Measurements from ENCODE around the gene KANSL1L. TPM values are rescaled to one million over a fixed set of nuclear protein-coding genes. Genes with fewer than 3 reads are reported as not detected.
A peak's percentile ranks its signal among the peaks of the same experiment; 100 is the strongest.

The KANSL1L gene
- total RNA-seq, 1 donor from 2014 or later: 88.2 TPM

- Histone ChIP-seq H3K27ac (ENCODE audit: low read depth, low read length) (no peak overlapping the region), H3K4me1 (ENCODE audit: control insufficient read depth in 3 of 3, insufficient read depth in 3 of 3, low read length in 3 of 3) (peaks cover 7 to 21% (median 10%) of the 10 kb centered on the region in 3 donors), H3K27me3 (ENCODE audit: control insufficient read depth in 3 of 3, insufficient read depth in 3 of 3, low read length in 3 of 3) (no peaks in the 10 kb centered on the region), H3K4me3 (ENCODE audit: low read length in 3 of 3) (peak overlapping the region in 1 of 3 donors; percentile 9), H3K9me3 (ENCODE audit: control insufficient read depth in 3 of 3, low read length in 3 of 3) (no peaks in the 10 kb centered on the region), H3K36me3 (ENCODE audit: control insufficient read depth in 3 of 3, insufficient read depth in 3 of 3, low read length in 3 of 3) (no peaks in the 10 kb centered on the region), H3K9ac (ENCODE audit: low read depth in 1 of 3, low read length in 3 of 3) (no peak overlapping the region)
These were observed 8.6 kb downstream of the KANSL1L start for GRCh38 chr2:210162466-210163124.

DNA sequence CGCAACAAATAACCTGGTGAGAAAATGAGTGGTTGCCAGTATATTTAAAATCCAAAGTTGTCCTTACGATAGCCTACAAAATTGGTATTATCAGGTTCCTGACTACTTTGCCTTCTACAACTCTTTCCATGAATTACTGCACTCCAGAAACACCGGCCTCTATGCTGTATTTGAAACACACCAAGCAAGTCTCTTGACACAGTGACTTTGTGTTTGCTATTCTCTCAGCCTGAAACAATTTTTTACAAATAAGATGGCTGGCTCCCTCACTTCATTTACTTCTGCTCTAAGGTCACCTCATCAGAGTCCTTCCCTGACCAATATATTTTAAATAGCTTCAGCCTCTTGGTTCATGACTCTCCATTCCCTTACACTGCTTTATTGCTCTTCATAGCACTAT lies 12.2 kb downstream of the KANSL1L start:
- Histone ChIP-seq H3K36me3 (ENCODE audit: control insufficient read depth in 3 of 3, insufficient read depth in 3 of 3, low read length in 3 of 3) (no peaks in the 10 kb centered on the region), H3K9me3 (ENCODE audit: control insufficient read depth in 3 of 3, low read length in 3 of 3) (no peaks in the 10 kb centered on the region), H3K4me1 (ENCODE audit: control insufficient read depth in 3 of 3, insufficient read depth in 3 of 3, low read length in 3 of 3) (peaks cover 6 to 8% (median 7%) of the 10 kb centered on the region in 3 donors), H3K27ac (ENCODE audit: low read depth, low read length) (no peak overlapping the region), H3K4me3 (ENCODE audit: low read length in 3 of 3) (no peak overlapping the region), H3K27me3 (ENCODE audit: control insufficient read depth in 3 of 3, insufficient read depth in 3 of 3, low read length in 3 of 3) (no peaks in the 10 kb centered on the region), H3K9ac (ENCODE audit: low read depth in 1 of 3, low read length in 3 of 3) (no peak overlapping the region)

- no peak overlapping the region for H3K9ac ChIP-seq (ENCODE audit: low read depth in 1 of 3, low read length in 3 of 3)
- no peak overlapping the region for H3K4me3 ChIP-seq (ENCODE audit: low read length in 3 of 3)
- no peak overlapping the region for H3K27ac ChIP-seq (ENCODE audit: low read depth, low read length)
- peaks cover 6 to 8% (median 7%) of the 10 kb centered on the region in 3 donors for H3K4me1 ChIP-seq (ENCODE audit: control insufficient read depth in 3 of 3, insufficient read depth in 3 of 3, low read length in 3 of 3)
- H3K27me3 ChIP-seq (ENCODE audit: control insufficient read depth in 3 of 3, insufficient read depth in 3 of 3, low read length in 3 of 3): no peaks in the 10 kb centered on the region
- no peaks in the 10 kb centered on the region for H3K9me3 ChIP-seq (ENCODE audit: control insufficient read depth in 3 of 3, low read length in 3 of 3)
- peaks cover 0 to 7% (median 6%) of the 10 kb centered on the region in 3 donors for H3K36me3 ChIP-seq (ENCODE audit: control insufficient read depth in 3 of 3, insufficient read depth in 3 of 3, low read length in 3 of 3)
These were observed 13.0 kb downstream of the KANSL1L start for GRCh38 chr2:210158236-210158635.

GRCh38 chr2:210157526-210157925 lies 13.7 kb downstream of the KANSL1L start:
- Histone ChIP-seq H3K4me1 (ENCODE audit: control insufficient read depth in 3 of 3, insufficient read depth in 3 of 3, low read length in 3 of 3) (peaks cover 2 to 4% (median 2%) of the 10 kb centered on the region in 3 donors), H3K9me3 (ENCODE audit: control insufficient read depth in 3 of 3, low read length in 3 of 3) (no peaks in the 10 kb centered on the region), H3K27ac (ENCODE audit: low read depth, low read length) (no peak overlapping the region), H3K9ac (ENCODE audit: low read depth in 1 of 3, low read length in 3 of 3) (no peak overlapping the region), H3K4me3 (ENCODE audit: low read length in 3 of 3) (no peak overlapping the region), H3K36me3 (ENCODE audit: control insufficient read depth in 3 of 3, insufficient read depth in 3 of 3, low read length in 3 of 3) (peaks cover 0 to 8% (median 6%) of the 10 kb centered on the region in 3 donors), H3K27me3 (ENCODE audit: control insufficient read depth in 3 of 3, insufficient read depth in 3 of 3, low read length in 3 of 3) (no peaks in the 10 kb centered on the region)

- H3K27ac ChIP-seq (ENCODE audit: low read depth, low read length): no peak overlapping the region
- H3K9ac ChIP-seq (ENCODE audit: low read depth in 1 of 3, low read length in 3 of 3): no peak overlapping the region
- peaks cover 9 to 15% (median 14%) of the 10 kb centered on the region in 3 donors for H3K36me3 ChIP-seq (ENCODE audit: control insufficient read depth in 3 of 3, insufficient read depth in 3 of 3, low read length in 3 of 3)
- no peaks in the 10 kb centered on the region for H3K9me3 ChIP-seq (ENCODE audit: control insufficient read depth in 3 of 3, low read length in 3 of 3)
- H3K27me3 ChIP-seq (ENCODE audit: control insufficient read depth in 3 of 3, insufficient read depth in 3 of 3, low read length in 3 of 3): no peaks in the 10 kb centered on the region
- no peak overlapping the region for H3K4me3 ChIP-seq (ENCODE audit: low read length in 3 of 3)
- no peaks in the 10 kb centered on the region for H3K4me1 ChIP-seq (ENCODE audit: control insufficient read depth in 3 of 3, insufficient read depth in 3 of 3, low read length in 3 of 3)
These were observed 23.6 kb downstream of the KANSL1L start for GRCh38 chr2:210147614-210148013.

DNA sequence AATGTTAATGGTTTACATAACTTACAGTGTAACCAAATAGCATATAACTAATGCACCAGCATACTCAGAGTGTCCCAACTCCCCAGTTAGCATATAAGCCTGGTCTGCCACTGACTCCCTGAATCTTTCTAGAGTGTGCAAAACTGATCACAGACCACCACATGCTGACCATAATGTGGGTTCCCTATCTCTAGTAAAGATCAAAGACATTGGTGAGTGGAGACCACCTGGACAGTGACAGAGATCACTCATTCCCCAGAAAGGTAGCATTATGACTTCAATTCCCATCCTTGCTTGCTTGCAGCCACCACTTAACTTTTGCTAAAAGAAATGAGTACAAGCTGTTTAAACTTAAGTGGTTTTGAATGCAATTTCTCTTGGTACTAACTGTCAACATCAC lies 39.0 kb downstream of the KANSL1L start:
- no peaks in the 10 kb centered on the region for H3K4me1 ChIP-seq (ENCODE audit: control insufficient read depth in 3 of 3, insufficient read depth in 3 of 3, low read length in 3 of 3)
- H3K27me3 ChIP-seq (ENCODE audit: control insufficient read depth in 3 of 3, insufficient read depth in 3 of 3, low read length in 3 of 3): no peaks in the 10 kb centered on the region
- no peak overlapping the region for H3K4me3 ChIP-seq (ENCODE audit: low read length in 3 of 3)
- no peak overlapping the region for H3K9ac ChIP-seq (ENCODE audit: low read depth in 1 of 3, low read length in 3 of 3)
- H3K36me3 ChIP-seq (ENCODE audit: control insufficient read depth in 3 of 3, insufficient read depth in 3 of 3, low read length in 3 of 3): peaks cover 0 to 5% (median 2%) of the 10 kb centered on the region in 3 donors
- H3K9me3 ChIP-seq (ENCODE audit: control insufficient read depth in 3 of 3, low read length in 3 of 3): no peaks in the 10 kb centered on the region
- H3K27ac ChIP-seq (ENCODE audit: low read depth, low read length): no peak overlapping the region

GRCh38 chr2:210128961-210129360 lies 42.2 kb downstream of the KANSL1L start:
- H3K27me3 ChIP-seq (ENCODE audit: control insufficient read depth in 3 of 3, insufficient read depth in 3 of 3, low read length in 3 of 3): no peaks in the 10 kb centered on the region
- H3K4me1 ChIP-seq (ENCODE audit: control insufficient read depth in 3 of 3, insufficient read depth in 3 of 3, low read length in 3 of 3): no peaks in the 10 kb centered on the region
- no peak overlapping the region for H3K9ac ChIP-seq (ENCODE audit: low read depth in 1 of 3, low read length in 3 of 3)
- H3K36me3 ChIP-seq (ENCODE audit: control insufficient read depth in 3 of 3, insufficient read depth in 3 of 3, low read length in 3 of 3): peaks cover 4 to 6% (median 5%) of the 10 kb centered on the region in 3 donors
- H3K4me3 ChIP-seq (ENCODE audit: low read length in 3 of 3): no peak overlapping the region
- H3K27ac ChIP-seq (ENCODE audit: low read depth, low read length): no peak overlapping the region
- H3K9me3 ChIP-seq (ENCODE audit: control insufficient read depth in 3 of 3, low read length in 3 of 3): peaks cover 0 to 2% (median 0%) of the 10 kb centered on the region in 3 donors

DNA sequence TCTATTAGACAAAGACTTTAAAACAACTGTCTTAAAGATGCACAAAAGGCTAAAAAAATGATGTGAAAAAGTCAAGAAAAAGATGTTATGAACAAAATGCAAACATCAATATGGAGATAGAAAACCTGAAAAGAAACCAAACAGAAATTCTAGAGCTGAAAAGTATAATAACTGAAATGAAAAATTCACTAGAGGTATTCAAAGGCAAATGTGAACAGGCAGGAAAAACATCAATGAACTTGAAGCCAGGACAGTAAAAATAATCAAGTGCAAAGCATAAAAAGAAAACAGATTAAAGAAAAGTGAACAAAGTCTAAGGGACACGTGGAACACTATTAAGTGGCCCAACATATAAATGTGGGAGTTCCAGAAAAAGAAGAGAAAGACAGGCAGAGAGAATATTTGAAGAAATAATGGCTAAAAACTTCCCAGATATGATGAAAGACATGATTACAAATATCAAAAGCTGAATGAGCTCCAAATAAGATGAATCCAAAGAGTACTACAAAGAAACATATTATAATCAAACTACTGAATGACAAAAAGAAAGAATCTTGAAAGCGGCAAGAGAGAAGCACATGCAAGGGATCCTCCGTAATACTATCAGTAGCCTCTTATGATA lies 57.5 kb downstream of the KANSL1L start:
- H3K27ac ChIP-seq (ENCODE audit: low read depth, low read length): no peak overlapping the region
- no peak overlapping the region for H3K4me3 ChIP-seq (ENCODE audit: low read length in 3 of 3)
- H3K36me3 ChIP-seq (ENCODE audit: control insufficient read depth in 3 of 3, insufficient read depth in 3 of 3, low read length in 3 of 3): peaks cover 0 to 10% (median 4%) of the 10 kb centered on the region in 3 donors
- no peak overlapping the region for H3K9ac ChIP-seq (ENCODE audit: low read depth in 1 of 3, low read length in 3 of 3)
- H3K27me3 ChIP-seq (ENCODE audit: control insufficient read depth in 3 of 3, insufficient read depth in 3 of 3, low read length in 3 of 3): no peaks in the 10 kb centered on the region
- H3K4me1 ChIP-seq (ENCODE audit: control insufficient read depth in 3 of 3, insufficient read depth in 3 of 3, low read length in 3 of 3): no peaks in the 10 kb centered on the region
- peaks cover 0 to 1% (median 0%) of the 10 kb centered on the region in 3 donors for H3K9me3 ChIP-seq (ENCODE audit: control insufficient read depth in 3 of 3, low read length in 3 of 3)

DNA sequence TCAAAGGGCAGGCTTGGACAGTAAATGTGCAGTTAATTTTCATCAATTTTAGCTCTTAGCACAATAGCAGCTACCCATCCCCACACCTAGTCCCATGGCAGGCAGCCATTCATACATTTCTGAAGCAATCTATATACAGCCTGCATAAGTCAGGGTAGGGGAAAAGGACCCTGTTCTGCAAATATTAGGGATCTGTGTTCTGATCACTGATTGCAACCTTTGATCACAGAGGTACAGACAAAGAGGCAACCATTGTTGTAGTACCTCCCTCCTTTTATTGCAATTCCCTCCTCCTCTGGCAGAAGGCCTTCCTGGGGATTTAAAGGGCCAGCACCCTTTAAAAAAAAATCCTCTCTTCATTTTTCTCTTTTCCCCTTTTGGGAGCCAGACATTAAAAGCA lies 58.3 kb downstream of the KANSL1L start:
- Histone ChIP-seq H3K4me3 (ENCODE audit: low read length in 3 of 3) (no peak overlapping the region), H3K9ac (ENCODE audit: low read depth in 1 of 3, low read length in 3 of 3) (no peak overlapping the region), H3K4me1 (ENCODE audit: control insufficient read depth in 3 of 3, insufficient read depth in 3 of 3, low read length in 3 of 3) (no peaks in the 10 kb centered on the region), H3K27me3 (ENCODE audit: control insufficient read depth in 3 of 3, insufficient read depth in 3 of 3, low read length in 3 of 3) (no peaks in the 10 kb centered on the region), H3K27ac (ENCODE audit: low read depth, low read length) (no peak overlapping the region), H3K9me3 (ENCODE audit: control insufficient read depth in 3 of 3, low read length in 3 of 3) (peaks cover 0 to 1% (median 0%) of the 10 kb centered on the region in 3 donors), H3K36me3 (ENCODE audit: control insufficient read depth in 3 of 3, insufficient read depth in 3 of 3, low read length in 3 of 3) (peaks cover 0 to 10% (median 4%) of the 10 kb centered on the region in 3 donors)

- Histone ChIP-seq H3K27me3 (ENCODE audit: control insufficient read depth in 3 of 3, insufficient read depth in 3 of 3, low read length in 3 of 3) (no peaks in the 10 kb centered on the region), H3K4me3 (ENCODE audit: low read length in 3 of 3) (no peak overlapping the region), H3K36me3 (ENCODE audit: control insufficient read depth in 3 of 3, insufficient read depth in 3 of 3, low read length in 3 of 3) (peaks cover 0 to 4% (median 0%) of the 10 kb centered on the region in 3 donors), H3K9me3 (ENCODE audit: control insufficient read depth in 3 of 3, low read length in 3 of 3) (no peaks in the 10 kb centered on the region), H3K4me1 (ENCODE audit: control insufficient read depth in 3 of 3, insufficient read depth in 3 of 3, low read length in 3 of 3) (no peaks in the 10 kb centered on the region), H3K27ac (ENCODE audit: low read depth, low read length) (no peak overlapping the region), H3K9ac (ENCODE audit: low read depth in 1 of 3, low read length in 3 of 3) (no peak overlapping the region)
These were observed 71.3 kb downstream of the KANSL1L start for GRCh38 chr2:210099940-210100339.
